Epithelial cell of esophagus (primary cell): Measurements from ENCODE around the gene REPIN1.

Source experiments
- DNase-seq: peaks from one replicate; pipeline ENCODE4 v3.0.0; 2010; ENCODE audit warnings: low read depth
- H3K4me3 ChIP-seq: 2 replicates; pipeline ENCODE4 v1.5.1; 2011; ENCODE audit warnings: mild to moderate bottlenecking, low read length, control low read depth
- CTCF ChIP-seq: IDR thresholded peaks from 2 replicates; pipeline ENCODE4 v1.5.1; 2011; ENCODE audit warnings: low read depth, mild to moderate bottlenecking, low read length, control low read depth, inconsistent platforms; ENCODE audit not compliant: insufficient read depth; ENCODE audit errors: missing control alignments

Gene REPIN1

GRCh38 chr7:150410680-150411346 is 42.2 kb downstream of the REPIN1 start:
- TF ChIP-seq CTCF, result no peak
- no peak for DNase-seq
- no peak overlapping the region for H3K4me3 ChIP-seq

DNA sequence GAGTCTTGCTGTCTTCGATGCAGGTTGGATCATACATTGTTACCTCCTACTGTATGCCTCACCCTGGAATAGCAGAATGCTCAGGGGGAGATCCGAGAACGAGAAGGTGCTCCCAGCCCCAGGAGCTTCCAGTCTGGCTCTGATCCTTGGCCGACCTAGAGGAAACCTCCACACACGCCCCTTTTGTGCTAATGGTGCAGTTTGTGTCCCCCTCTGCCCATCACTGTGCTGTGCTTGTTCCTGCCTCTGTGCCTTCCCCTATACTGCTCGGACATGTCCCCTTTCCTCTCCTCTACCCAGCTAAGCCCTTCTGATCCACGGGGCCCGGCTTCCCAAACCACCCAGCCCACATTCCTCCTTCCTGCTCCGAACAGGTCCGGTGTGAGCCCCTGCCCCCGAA is 43.0 kb downstream of the REPIN1 start:
- H3K4me3 ChIP-seq, result no peak overlapping the region
- no peak for DNase-seq
- TF ChIP-seq CTCF, result no peak

DNA sequence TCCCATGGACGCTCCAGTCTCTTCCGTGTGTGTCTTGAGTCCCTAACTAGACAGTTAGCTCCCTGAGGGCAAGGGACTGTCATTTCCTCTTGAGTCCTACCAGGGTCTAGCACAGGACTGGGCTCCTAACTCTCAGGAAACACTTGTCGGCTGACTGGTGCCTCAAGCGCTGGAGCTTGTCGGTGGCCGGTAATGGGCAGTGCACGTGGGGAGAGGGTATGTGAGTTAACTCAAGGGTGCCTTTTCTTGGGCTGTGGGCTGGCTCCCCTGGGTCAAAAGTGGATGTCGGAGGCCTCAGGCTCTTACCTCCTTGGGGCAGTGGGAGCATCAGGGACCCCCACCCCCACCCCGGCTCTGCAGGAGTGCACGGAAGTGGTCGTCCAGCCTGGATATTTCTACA is 43.4 kb downstream of the REPIN1 start:
- no peak for DNase-seq
- no peak overlapping the region for H3K4me3 ChIP-seq
- TF ChIP-seq CTCF, result no peak

DNA sequence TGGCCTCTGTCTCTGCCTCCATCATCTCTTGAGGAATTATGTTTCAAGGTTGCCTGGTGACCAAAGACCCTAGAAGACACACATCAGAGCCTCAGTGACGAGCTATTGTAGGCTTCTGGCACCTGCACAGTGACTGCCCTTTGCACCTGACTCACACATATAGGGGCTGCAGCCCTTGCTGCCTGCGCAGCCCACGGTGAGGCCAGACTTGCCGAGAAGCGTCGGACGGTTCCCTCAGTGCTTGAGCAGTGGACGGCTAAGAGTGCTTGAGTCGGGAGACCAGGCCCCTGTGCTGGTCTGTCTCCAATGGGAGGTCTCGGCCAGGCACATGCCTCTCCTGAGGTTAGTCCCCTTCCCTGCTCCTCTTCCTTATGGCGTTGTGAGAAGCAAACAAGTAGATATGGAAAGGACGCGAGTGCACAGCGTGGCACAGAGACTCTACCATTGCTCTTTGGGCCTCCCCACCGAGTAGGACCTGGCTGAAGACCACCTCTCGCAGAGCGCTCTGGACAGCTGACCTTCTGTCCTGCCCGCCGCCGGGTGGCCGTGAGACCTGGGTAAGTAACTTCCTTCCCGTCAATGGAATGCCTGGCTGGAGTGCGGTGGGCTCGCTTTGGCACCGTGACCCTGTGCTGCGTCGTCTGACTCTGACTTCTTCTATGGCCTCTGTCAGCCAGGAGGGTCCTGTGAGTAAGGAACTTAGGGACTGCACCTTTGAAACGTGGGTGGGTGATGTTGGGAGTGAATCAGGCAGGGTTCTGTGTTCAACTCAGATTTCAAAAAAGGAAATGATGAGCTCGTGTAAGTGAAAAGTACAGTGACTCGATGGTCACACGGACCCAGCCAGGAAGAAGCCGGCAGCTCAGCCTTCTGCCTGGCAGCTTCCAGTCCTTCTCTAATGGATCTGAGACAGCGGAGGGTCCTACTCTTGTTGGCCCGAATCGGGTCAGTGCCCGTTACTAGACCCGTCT is 44.2 kb downstream of the REPIN1 start:
- no peak for TF ChIP-seq CTCF
- H3K4me3 ChIP-seq, result no peak overlapping the region
- no peak for DNase-seq

GRCh38 chr7:150413640-150414081 is 45.0 kb downstream of the REPIN1 start:
- TF ChIP-seq CTCF, result no peak
- H3K4me3 ChIP-seq, result no peak overlapping the region
- no peak for DNase-seq

DNA sequence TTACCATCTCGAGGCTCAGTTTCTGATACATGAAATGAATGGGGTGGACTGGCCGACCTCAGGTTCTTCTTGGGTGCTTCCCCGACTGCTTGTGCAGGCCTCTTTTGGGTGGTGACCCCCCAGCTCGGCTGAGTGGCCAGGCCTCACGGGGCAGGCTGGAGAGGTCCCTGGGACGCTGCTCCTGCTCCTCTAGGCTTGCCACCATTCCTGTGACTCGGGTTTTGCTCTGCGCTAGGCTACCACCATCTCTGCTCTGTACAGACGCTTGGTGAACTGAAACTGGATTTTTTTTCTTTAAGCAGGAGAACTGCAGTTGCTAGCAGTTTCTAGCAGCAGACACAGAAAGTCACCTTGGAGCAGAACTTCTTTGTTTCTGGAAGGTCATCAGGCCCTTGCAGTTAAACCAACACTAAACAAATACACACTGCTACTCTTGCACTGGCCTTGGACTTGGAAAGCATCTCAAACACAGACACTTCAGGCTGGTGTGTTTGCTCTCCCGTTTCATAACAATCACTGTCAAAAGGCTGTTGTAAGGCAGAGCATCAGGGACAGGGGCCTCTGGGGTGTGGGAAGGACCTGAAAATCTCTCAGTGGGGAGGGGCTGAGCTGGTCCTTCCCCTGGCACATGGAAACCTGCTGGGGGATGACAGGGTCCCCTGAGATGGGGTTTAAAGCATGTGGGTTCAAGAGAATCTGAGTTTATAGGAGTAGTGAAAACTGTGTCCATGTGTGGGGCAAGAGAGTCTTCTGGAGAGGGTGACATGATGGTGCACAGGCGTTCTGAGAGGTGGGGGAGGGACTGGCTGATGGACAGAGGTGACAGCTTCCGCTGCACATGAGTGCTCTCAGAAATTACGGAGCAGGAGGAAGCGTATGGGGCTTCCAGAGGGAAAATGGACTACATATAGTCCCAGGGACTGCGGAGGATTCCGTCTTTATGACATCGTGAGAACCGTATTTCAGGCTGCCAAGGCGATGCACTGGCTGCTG is 46.8 kb downstream of the REPIN1 start:
- no peak overlapping the region for H3K4me3 ChIP-seq
- no peak for TF ChIP-seq CTCF
- no peak for DNase-seq
